ENCODE data around the gene MYOM3.
A peak's percentile ranks its signal among the peaks of the same experiment; 100 is the strongest.

The MYOM3 gene

GRCh38 chr1:24111996-24112779 lies at the start of gene MYOM3:
Gene MYOM3, minus strand, starts transcription at chr1:24112135. Its CDS starts 3,499 bp downstream, at chr1:24108636.
- peak; percentile 48 for DNase-seq

GRCh38 chr1:24161270-24161669 lies 49.3 kb upstream of the MYOM3 start:
- no peak for DNase-seq

DNA sequence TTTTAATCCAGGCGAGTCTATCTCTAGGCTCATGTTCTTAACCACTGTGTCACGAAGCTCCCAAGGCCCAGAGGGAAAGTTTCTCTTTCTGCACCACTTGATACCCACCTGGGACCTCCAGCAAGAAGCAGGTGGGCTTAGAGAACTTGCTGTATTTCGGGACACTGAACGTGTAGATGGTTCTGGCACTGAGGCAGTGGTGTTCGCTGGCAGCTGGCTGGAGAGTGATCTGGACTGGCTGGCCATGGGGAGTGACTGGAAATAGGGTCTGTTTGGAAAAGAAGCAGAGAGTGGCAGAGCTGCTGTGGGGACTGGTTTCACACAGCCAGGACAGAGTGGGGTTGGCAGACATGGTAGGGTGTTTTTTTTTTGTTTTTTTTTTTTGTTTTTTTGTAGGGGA lies 47.4 kb upstream of the MYOM3 start:
- DNase-seq = no peak

DNA sequence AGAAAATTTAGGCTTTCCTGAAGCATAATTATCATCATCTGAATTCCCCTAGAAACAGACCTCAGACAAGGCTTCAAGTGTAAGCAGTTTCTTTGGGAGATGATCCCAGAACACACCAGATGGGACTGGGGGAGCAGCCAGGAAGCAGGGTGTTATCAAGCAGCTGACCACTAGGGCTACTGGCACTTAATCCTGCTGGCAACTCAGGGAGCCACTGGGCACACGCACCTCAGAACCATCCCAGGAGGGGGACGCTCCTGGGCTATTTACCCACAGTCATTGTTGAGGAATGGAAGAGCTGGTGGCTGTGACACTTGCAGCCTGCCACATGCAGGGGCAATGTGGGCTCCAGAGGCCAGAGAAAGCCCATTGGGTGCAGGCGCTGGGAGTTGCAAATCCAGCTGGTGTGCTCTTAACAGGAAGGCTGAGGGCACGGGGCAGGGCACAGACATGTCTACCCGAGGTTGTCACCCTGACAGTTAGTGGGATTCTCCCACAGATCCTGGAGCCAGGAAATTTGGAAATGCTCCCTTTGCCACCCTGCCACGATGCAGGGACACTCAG lies 46.1 kb upstream of the MYOM3 start:
- no peak for DNase-seq

DNA sequence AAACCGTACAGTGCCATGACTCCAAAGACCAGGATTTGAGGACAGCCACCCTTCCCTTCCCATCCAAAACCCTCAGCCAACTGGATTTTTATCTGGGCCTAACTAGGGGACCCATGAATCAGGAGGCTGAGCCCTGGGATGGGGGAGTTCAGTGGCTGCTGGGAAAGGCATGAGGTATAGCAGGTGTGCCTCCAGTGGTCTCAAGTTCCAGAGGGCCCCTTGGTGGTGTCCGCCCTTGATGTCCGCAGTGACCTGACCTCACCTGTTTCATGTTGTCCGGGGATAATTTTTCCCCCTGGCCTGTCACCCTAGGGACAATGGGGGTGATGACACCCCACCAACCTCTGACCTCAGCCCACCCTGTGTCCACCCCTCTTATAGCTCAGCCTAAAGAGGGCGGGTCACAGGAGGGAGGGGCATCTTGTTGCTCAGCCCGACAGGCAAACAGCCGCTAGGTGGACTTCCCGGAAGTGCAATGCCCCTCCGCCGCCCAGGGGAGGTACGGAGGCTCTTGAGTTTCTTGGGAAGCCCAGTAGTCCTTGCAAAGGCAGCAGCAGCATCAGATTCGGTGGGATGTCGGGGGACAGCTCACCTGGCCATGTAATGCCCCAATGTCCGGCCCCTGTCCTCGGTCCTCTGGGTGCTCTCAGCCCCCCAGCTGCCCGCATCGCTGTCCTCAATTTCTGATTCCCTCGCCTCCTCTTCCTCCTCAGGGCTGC lies 44.8 kb upstream of the MYOM3 start:
- DNase-seq = no peak

DNA sequence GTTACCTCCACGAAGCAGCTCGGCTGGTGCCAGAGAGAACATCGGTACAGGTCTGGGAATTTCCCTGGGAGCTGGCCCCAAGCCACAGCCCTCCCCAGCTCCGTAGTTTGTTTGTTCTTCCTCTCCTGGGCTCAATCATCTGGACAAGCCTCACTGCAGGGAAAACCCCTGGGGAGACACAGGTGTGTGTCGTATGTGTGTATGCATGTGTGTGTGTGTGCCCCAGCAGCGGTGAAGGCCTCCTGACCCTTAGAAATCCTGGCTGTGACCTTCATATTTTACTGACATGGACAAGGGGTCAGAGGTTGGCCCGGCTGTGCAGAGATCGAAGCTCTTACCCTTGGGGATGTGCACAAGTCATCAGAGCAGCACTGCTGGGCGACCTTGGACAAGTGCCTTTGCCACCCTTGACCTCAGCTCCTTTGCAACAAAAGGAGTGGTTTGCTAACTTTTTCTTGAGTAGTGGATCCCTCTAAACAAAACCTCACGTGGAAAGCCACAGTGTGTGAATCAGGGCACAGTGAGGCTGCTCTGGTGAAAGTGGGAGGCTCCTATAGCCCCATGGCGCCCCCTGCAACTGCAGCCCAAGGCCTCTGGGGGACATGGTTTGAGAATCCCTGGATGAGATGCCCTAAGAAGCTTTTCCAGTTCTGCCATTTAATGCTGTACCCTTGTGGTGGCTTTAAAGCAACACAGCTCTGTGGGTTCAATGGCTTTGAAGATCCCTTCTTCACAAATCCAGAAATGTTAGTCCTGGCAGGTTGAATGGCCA lies 43.3 kb upstream of the MYOM3 start:
- no peak for DNase-seq

DNA sequence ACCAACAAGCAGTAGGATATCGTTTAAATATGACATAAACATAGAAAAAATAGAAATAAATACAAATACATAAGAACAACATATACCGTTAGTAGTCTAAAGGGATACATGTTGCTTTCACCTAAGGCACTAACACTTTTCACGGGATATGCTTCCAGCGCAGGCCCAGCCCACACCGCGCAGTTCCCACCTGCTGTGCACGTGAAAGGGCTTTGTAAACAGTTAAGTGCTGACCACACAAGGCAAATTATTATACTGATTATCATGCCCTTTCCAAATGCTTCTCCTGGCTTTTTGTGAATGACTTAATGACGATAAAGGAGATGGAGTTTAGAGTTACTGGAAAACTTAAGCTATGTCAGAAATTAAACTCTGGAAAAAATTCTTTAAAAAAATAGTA lies 42.3 kb upstream of the MYOM3 start:
- no peak for DNase-seq

DNA sequence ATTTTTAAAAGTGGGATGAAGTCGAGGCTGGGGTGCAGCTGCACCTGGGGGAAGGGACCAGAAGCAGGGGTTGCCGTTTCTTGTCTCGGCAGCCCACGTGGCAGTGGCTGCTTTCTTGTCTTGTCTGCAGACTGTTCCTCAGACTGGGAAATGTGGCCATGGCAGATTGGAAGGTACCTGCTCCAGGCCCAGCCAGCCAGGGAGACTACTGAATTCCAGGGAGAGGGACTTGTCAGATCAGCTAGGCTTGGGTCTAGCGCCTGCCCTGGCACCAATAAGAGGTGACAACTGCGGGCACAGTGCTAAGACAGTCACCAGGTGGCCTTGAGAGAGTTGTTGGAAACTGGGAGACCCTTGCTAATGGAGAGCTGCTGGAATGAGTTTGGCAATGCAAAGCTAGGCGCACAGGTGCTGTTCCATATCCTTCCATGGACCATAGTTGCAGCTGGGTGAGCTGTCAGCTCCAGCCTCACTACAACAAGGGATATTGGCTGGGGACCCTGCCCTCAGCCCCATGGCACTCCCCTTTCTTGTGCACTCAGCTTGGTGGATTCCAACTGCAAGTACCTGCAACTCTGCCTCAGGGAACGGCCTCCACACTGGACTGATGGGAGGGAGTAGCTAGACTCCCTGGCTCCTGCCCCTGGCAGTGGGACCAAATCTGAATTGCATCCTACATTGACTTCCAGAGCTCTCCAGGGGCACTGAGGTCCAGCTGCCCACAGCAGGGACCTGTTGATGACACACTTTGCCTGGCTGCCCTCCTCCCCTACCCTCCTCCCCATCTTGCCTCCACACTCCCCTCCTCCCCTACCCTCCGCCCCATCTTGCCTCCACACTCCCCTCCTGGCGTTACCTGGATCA lies 40.9 kb upstream of the MYOM3 start:
- DNase-seq = no peak

DNA sequence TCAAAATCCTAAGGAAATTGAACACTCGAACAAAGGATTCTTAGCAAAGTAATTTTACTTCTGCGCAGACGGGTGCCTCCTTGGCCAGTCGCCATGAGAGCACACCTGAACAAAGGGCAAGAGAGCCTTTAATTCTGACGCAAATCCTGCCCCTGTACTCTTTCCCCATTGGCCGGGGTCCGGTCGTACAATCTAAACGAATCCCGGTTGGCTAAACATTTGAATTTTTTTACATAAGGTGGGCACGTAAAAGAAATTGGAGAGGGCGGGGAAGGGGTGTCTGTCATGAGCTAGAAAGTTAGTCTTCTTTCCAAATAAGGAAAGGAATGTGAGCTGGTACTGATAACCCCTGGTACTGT lies 39.2 kb upstream of the MYOM3 start:
- no peak for DNase-seq

GRCh38 chr1:24150234-24151174 lies 38.6 kb upstream of the MYOM3 start:
- DNase-seq = peak; percentile 91

DNA sequence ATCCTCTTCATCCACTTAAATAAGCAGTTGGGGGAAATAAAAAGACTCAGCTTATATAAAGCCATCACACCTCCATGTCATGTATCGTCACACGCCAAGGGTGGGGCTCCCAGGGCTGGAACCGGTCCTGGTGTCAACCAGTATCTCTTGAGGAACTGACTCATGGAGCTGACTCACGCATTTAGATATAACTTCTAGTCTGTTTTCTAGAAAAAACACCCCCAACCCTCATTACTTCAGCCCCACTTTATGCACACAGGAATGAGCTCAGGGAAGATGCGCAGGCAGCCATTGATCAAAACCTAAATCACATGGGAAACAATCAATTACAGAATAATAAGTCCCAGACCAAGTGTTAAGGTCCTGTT lies 37.9 kb upstream of the MYOM3 start:
- peak; percentile 31 for DNase-seq

- DNase-seq = no peak
Measured at GRCh38 chr1:24147816-24148215, 35.9 kb upstream of the MYOM3 start.

DNA sequence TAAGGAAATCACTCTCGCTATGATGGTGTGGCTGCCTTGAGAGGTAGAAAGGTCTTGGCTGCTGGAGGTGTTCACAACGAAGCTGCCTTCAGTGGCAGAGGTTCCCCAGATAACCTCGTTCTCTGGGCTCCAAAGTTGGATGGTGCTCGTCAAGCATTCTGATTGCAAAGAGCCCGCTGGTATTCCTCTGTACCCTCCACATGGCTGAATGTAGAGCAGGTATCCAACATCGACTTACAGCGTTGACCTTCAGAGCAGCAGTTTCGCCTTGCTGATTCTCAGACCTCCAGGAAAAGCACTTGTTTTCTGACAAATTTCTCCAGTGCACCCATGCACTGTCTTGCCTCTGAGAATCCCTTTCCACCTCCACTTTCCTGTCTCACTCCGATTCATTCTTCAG lies 35.3 kb upstream of the MYOM3 start:
- no peak for DNase-seq

DNA sequence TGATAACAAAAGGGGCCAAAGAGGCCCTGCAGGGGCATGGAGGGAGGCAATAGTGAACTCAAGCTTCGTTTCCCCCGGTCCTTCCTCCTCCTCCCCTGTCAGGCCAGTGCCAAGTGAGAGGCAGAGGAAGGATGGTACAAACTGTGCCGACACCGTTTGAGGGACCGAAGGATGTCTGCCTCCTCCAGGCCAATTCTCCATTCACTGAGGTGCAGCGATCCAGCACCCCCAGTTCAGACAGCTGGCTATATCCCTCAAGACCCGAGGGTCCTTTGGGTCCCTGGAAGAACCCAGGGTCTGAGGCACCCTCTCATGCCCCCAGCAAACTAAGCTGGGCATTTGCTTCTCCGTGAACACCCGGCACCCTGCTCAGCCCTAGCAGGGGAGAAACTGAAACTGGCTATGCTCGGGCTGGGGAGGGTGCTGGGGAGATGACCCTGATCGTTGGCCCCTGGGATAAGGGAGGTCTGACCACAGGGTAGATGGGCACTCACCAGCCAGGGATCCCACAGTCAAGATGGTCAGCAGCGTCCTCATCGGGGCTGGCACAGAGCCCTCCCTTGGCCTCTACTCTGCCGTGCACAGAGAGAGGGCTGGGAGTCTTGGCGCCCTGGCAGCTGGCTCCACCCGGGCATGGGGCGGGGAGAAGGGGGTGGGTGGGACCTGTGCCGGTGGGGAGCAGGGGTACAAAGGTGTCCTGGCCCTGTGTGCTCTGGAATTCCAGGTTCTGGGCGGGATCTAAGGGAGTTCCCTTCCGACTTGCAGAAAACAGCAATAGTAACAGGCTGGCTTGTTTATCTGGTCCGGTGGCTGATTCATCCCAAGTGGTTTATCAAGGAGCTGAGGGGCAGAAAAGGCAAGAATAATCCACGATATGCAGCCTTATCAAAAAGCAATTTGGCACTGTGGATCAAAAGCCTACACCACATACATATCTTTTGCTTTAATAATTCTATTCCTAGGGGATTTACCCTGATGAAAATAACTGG lies 30.9 kb upstream of the MYOM3 start, which contains the start of gene IL22RA1:
TSS of gene IL22RA1 (minus strand) at position 595 of the 989 bp plus-strand sequence. CDS start at position 537, 58 bp downstream.
- DNase-seq = no peak

DNA sequence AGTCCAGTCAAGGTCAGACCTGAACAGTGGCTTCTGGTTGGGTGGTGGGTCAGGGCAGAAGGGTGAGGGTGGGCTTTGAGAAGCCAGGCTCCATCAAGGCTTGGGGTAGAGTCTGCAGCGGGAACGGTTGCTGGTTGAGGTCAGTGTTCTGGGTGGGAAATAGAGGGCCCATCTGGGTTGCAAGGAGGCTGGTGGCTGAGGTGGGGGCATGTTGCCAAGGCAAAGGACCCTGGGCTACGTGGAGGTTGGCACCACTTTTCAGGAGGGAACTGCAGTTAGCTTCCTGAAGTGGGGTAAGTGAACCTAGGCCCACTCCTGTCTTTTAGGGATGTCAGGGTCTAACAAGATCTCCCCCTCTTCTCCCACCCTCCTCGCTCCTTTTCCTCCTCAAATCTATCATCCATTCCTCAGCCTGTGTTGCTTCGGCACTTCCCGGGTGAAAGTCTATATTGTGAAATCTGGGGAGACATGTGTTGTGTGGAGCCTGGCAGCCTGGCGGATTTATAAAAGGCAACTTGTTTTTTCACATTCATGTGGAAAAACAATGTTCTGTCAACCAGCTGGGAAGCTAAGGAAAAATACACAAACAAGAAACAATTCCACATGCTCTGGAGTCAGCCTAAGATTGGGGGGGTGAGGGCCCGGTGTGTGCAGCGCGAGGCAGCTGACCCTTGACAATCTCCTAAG lies 29.5 kb upstream of the MYOM3 start:
- DNase-seq = no peak

- DNase-seq = no peak
Measured at GRCh38 chr1:24140741-24141181, 28.8 kb upstream of the MYOM3 start.

GRCh38 chr1:24139841-24140425 lies 28.0 kb upstream of the MYOM3 start:
- no peak for DNase-seq

GRCh38 chr1:24139222-24139489 lies 27.2 kb upstream of the MYOM3 start:
- no peak for DNase-seq
